ENCODE results near the gene CACUL1.

- TF ChIP-seq CTCF (IDR thresholded peaks at IDR 0.05 in 2 of 3, conservative IDR thresholded peaks at IDR 0.05 in 1 of 3; ENCODE audit: borderline replicate concordance in 1 of 3, insufficient read depth in 1 of 3, low read depth in 2 of 3, low read length in 2 of 3) (no peak), POLR2A (IDR thresholded peaks at IDR 0.05; ENCODE audit: borderline replicate concordance, extremely low read depth, insufficient read depth, insufficient read length) (no peak), EZH2phosphoT487 (IDR thresholded peaks at IDR 0.05; ENCODE audit: borderline replicate concordance) (no peak), ATF3 (IDR thresholded peaks at IDR 0.05) (no peak), ELF1 (IDR thresholded peaks at IDR 0.05; ENCODE audit: borderline replicate concordance, low read depth) (no peak), SRF (IDR thresholded peaks at IDR 0.05; ENCODE audit: low read depth) (no peak), YY1 (IDR thresholded peaks at IDR 0.05; ENCODE audit: extremely low read depth, insufficient replicate concordance, low read depth, low read length) (no peak), POLR2AphosphoS5 (IDR thresholded peaks at IDR 0.05; ENCODE audit: low read depth, low read length) (no peak)
Measured at GRCh38 chr10:118670472-118671124, 84.2 kb downstream of the CACUL1 start.

All from HCT116 (cell line).